ENCODE results near the gene MYLK.

MYLK gene

GRCh38 chr3:123694366-123695087 lies 189.6 kb downstream of the MYLK start:
- DNase-seq, result no peak

DNA sequence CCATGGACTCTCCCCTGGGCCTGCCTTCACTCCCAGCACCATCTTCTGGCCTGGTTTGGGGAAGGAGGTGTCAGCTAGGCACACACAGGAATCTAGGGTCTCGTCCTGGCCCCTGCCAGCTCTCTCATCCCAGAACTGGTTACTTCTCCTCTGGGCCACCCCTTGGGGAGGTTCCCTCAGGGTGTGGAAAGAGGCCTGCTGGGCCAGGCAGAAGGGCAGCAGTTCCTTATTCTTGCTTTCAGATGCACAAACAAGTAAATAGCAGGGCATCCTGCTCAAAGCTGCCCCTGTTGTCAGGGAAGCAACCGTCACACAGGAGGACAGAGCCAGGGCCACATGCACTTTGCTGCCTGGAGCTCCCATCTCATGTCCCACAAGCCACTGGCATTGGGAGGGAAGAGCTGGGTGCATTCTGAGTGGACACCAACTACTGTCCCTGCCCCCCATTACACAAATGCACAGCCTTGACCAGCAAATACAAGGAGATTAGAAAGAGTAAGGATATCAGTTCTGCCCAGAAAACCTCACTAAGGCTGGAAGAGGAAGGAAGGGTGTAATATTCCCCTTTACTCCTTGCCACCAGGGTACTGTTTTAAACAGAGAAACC lies 190.4 kb downstream of the MYLK start:
- no peak for DNase-seq

DNA sequence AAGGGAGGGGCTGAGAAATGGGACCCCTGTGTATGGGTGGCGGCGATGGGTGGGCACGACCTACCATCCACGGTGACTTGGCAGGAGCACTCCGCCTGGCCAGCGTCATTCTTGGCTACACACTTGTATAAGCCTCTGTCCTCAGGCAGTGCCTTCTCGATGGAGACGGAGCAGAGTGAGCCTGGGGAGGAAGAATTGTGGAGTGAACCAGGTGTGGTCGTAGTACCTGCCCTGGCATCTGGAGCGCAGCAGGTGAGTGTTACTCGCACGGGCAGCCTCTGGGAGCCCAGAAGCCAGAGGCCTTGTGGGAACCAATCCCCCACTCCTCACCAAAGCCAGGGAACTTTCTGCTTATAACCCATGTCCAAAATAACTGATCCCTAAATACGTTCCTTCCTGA lies 191.5 kb downstream of the MYLK start:
- no peak for DNase-seq

DNA sequence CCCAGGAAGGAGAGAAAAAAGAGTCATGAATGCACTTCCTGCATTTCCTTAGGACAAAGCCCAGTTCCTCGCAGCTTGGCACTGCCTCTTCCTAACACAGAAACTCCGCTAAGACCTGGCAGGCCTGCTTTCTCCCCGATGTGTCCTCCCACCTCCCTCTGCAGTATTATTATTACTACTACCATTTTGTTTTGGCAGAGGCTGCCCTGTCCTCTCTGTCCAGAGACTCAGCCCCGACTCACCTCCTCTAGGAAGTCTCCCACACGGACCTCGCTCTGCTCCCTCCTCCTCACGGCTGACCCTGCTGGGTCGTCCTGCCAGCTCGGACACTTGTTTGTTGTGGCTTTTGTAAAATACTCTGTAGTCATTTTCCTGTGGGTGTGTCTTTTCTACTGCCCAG lies 192.1 kb downstream of the MYLK start:
- no peak for DNase-seq

DNA sequence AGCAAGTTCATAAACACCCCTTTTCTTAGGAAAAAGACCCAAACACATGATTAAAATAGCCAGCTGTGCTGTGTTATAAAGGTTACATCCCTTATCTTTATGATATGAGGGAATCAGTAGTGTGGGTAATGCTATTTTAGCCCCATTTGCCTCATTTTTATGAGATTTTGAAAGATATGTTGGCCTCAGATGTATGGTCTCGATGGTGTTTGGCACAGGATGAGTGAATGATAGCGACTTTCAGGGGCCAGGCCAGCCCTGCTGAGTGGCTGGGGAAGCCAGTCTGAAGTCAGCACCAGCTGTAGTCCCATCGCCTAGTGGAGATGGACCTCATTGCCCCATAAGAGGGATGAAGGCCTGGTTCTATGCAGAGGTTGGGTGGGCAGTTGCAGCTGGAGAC lies 194.3 kb downstream of the MYLK start:
- no peak for DNase-seq

DNA sequence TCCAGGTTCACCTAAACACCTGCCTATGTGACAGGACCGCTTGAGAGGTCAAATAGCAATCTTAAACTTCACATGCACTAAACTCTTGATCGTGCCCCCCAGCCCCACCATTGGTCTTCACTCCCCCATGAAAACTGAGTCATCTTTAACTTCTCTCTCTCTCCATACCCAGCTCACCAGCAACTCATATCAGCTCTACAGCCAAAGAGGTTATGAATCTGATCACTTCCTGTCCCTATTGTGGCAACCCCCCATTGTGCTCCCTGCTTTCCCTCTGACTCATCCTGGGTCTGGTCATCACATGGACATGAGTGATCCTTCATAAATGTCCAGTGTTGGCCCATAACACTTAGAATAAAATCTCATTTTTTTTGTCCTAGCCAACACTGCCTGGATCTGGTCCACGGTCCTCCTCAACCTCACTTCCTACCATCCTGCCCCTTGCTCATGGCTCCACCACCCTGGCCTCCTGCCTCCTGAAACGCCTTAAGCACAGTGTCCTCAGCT lies 195.8 kb downstream of the MYLK start:
- DNase-seq, result no peak

- DNase-seq, result no peak
Measured at GRCh38 chr3:123687286-123687685, 196.8 kb downstream of the MYLK start.

DNA sequence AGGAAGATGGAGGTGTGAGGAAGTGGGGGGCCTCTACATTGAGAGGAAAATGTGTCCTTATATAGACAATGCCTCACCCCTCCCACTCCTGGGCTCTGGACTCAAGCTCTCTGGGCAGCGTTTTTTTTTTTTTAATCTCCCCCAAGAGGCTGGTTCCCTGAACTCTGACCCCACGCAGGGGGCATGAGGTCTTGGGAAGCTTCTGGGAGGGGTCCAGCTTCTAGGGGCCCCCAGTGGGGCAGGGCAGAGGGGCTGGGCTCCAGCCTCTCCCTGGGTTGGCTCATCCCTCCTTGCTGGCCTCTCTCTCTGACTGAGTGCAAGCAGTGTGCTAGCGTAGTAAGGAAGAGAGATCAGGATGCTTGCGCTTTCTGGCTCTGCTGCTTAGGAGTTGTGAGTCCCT lies 197.9 kb downstream of the MYLK start:
- DNase-seq, result no peak

DNA sequence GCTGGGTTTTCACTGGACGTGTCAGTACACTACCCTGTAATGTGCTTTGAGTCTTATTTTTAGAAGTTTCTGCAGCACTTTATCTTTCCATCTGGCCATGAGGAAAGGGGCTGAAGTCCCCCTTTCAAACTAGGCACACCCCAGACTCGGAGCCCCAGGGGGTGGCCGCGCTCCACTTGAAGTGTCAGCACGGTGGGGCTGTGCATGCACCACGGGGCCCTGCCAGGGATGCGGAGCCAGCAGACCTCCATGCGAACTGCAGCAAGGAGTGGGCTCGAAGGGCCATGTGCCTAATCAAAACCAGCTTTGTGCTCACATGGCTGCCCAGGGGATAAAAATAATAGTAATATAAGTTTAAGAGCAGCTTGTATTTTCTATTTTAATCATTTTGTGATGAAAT lies 198.4 kb downstream of the MYLK start:
- DNase-seq, result no peak

DNA sequence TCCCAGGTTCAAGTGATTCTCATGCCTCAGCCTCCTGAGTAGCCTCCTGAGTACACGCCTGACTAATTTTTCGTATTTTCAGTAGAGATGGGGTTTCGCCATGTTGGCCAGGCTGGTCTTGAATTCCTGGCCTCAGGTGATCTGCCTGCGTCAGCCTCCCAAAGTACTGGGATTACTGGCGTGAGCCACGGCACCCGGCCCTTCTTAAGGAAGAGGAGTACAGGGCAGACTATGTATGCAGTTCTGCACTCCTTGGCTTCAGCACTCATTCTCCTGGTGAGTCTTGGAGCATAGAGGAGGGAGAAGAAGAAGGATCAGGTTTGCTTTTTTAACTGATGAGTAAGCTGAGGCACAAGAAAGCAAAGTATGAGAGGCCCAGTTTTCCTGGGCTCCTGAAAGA lies 199.5 kb downstream of the MYLK start:
- DNase-seq, result no peak

- DNase-seq, result no peak
Measured at GRCh38 chr3:123684209-123684608, 199.9 kb downstream of the MYLK start.

DNA sequence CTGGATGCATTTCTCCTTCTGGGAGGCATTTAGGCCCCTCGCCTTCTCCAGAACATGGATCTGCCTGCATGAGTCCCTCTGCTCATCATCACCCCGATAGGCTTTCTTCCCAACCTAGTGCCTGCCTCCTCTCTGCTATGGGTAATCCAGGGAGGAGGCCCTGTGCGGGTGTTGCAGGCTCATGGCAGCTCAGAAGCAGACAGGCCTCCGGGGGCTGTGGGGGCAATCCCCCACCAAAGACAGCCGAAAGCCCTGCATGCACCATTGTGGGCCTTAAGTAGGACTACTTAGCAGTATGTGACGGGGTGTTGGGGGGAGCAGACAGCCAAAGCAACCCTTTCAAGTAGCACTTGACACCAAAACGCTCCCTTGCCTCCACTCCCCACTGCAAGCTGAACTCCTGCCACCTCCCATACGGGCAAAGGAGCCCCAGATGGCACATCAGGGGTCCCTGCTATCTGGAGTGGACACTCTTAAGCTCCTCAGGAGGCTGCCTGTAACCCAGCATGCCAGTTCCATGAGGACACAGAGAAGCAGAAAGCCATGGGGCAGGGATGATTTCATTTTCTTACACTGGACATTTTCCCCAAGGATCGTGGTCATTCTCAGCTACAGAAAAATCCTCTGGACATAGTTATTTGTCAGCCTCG lies 200.5 kb downstream of the MYLK start:
- no peak for DNase-seq

DNA sequence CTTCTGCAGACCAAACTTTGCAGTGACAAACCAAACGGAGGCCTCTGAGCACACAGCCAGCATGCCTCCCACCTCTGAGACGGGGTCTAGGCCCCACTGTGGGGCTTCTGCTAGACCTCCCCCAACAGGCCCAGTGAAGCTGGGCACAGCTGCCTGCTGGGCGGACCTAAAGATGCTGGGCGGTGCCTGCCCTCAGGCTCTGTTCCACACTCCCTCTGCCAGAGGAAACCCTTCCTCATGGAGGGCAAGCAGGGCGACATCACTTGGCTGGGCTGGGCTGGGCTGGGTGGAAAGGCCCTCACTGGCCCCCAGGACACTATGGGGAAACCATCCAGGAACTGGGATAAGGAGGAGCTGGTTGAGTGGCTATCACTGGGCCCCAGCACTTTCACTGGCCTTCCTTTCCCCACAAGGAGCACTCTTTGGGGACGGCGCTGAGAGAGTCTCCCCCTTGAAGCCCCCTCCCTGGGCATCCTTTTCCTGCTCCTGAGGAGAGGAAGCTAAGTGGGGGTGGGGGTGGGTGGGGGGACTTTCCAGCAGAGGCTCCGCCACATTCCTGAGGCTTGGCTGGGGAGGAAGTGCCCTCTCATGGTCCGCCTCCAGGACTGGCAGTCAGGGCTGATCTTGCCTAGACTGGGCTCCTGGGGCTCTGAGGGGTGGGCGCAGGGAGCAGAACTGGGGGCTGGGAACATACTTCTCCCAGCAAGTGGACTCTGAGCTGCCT lies 201.2 kb downstream of the MYLK start:
- no peak for DNase-seq

DNA sequence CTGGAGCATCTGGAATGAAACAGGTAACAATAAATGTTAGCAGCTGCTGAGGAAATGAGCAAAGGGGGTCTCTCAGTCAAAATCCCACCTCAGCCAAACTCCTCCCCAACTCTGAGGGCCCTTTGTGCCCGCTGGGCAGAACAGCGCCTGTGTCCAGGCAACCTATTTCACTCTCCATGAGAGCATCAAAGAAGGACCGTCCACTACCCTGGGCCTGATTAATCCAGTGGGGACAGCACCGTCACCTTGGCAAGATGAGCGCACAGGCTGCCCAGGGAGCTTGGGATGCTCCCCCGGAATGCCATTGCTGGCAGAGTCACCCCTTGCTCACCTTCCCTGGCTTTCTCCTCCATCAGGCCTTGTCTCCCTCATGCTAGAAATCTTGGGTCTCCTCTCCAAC lies 201.8 kb downstream of the MYLK start:
- no peak for DNase-seq

- DNase-seq, result no peak
Measured at GRCh38 chr3:123679712-123680386, 204.3 kb downstream of the MYLK start.

GRCh38 chr3:123678108-123678511 lies 206.0 kb downstream of the MYLK start:
- no peak for DNase-seq

DNA sequence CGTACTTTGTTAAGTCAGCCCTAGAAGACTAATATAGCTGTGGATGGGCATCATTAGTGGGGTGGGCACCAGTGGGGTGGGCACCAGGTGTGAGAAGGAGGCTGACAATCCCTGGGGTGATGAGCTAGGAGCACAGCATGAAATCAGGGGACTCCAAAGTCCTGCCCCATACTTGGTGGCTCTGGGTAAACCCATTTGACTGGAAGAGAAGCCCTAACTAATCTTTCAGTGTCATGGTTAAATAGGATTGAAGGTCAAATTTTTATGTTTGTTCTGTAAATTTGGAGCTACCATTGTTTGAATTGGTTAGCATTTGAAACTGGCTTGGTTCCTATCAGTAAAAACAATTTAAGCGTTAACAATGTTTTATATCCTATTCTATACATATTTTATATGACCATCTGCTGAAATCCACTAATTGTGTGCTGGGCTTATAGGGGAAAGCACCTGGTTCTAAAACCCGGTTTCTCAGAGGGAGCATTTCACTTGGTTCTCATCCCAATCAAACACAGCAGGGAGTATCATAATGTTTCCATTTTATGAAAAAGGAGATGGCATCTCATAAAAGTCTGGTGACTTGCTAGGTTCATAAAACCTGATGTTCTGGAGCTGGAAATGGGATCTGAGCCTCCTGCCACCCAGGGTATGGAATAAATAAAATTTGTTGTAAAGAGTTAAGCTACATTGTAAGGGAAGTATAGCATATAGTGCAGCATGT lies 211.5 kb downstream of the MYLK start:
- no peak for DNase-seq

- DNase-seq, result no peak
Measured at GRCh38 chr3:123670743-123671142, 213.4 kb downstream of the MYLK start.

DNA sequence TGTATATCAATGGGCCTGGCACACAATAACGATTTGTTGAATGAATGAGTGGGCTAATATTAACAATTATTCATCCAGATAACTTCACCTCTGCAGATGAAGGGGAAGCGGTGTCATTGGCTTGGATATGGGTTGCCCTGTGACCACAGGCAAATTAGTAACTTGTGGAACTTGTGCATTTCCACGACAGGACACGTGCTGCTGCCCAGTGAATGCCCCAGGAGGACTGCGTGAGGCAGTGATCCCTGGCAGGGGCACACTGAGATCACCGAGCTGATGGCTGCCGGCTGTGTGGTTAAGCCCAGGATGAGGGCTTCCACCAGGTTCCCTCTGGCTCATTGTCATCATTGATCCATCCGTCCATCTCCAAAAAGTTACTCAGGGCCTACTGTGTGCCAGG lies 215.2 kb downstream of the MYLK start:
- DNase-seq, result no peak

DNA sequence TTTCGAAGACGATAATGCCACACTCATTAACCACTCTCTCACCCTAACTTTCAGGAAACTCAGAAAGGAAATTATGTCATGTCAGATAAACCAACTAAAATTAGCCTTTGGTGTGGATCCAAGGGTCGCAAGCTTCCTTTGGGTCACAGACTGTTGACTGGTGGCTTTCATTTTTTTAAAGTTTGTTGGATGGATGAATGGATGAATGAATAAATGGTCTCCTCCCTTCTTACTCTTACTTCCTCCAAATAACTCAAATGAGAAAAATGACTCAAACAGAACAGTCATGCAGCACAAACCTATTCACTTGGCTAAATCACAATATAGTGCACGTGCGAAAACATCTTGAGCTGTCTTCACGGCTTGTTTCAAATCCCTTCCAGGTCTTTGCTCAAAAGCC lies 216.3 kb downstream of the MYLK start:
- DNase-seq, result no peak

- no peak for DNase-seq
Measured at GRCh38 chr3:123664753-123665152, 219.4 kb downstream of the MYLK start.

DNA sequence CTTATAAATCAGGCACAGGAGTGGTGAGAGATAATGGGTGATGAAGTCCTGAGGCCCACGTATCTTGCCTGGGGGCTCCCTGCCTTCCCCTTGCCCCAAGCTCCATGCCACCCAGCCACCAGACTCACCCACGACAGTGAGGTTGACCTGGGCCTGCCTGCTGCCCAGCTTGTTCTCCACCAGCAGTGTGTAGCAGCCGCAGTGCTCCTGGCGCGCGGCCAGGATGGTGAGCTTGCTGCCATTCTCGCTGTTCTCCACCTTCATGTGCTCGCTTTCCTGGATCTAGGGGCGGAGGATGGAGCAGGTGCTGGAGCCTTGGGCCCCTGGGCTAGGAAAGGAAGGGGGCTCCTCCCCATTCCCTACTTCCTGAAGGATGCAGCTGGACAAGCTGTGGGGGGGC lies 220.2 kb downstream of the MYLK start:
- DNase-seq, result no peak
